K562 (cell line): ENCODE results near the gene SH2B2. TPM values are rescaled to one million over a fixed set of nuclear protein-coding genes. Genes with fewer than 3 reads are reported as not detected.

Source experiments
- ATAC-seq: fragments of 200-7000 bp; cut with Tn5 transposase; 3 replicates; pipeline ENCODE4 v1.9.1; 2020; ENCODE audit warnings: moderate library complexity
- BruUV-seq: library from RNA; stranded (reverse); fragments of 400-500 nt; replicated peaks from 2 replicates; lab custom pipeline; 2021; lab: Mats Ljungman, UMichigan
- CTCF ChIA-PET: fragments of 300-600 bp; formaldehyde crosslinking; extraction: SDS; loops from one replicate; lab custom pipeline; 2021; ENCODE audit warnings: low intra/inter-chr PET ratio; lab: Yijun Ruan, JAX
- POLR2A ChIA-PET: fragments of 300-600, 350-650 bp; sonication (Branson Sonifier 250); formaldehyde crosslinking; extraction: SDS; loops from one replicate; lab custom pipeline; 2021; ENCODE audit warnings: antibody characterized with exemption, inconsistent platforms; lab: Yijun Ruan, JAX
- DNase-seq, 4 experiments: peaks; one replicate each; pipeline versions ENCODE4 v3.0.0 to v3.0.0-alpha.2; 2011 to 2018; ENCODE audit warnings: low spot score in 3 of 4, mixed read lengths in 3 of 4; ENCODE audit errors: extremely low read depth in 1 of 4
- FAIRE-seq: peaks from 2 replicates; lab custom pipeline; 2011; peaks lifted over from hg19 to GRCh38; lab: Jason Lieb, UNC
- H2AFZ ChIP-seq: 2 replicates; pipeline ENCODE4 v1.6.0; 2011; ENCODE audit warnings: low read depth, low read length, control low read depth, inconsistent platforms
- H3K27ac ChIP-seq: fragments of 200-600 bp; 3 replicates; pipeline ENCODE4 v1.8.0; 2011; ENCODE audit warnings: low read depth, mild to moderate bottlenecking, control low read depth, inconsistent platforms, low read length, moderate library complexity, mixed read lengths; ENCODE audit errors: extremely low read depth
- H3K27me3 ChIP-seq, 2 experiments: fragments of 300-600 bp in 1 of 2; 2 replicates in 1 of 2; 3 replicates in 1 of 2; pipeline versions ENCODE4 v1.6.0 to v1.8.0; 2011; ENCODE audit warnings: inconsistent platforms in 2 of 2, low read length in 2 of 2, mild to moderate bottlenecking in 1 of 2, mixed read lengths in 1 of 2, moderate library complexity in 1 of 2; ENCODE audit not compliant: control insufficient read depth in 2 of 2, insufficient read depth in 2 of 2
- H3K36me3 ChIP-seq: fragments of 300-600 bp; 3 replicates; pipeline ENCODE4 v1.8.0; 2011; ENCODE audit warnings: mild to moderate bottlenecking, low read length, inconsistent platforms; ENCODE audit not compliant: control insufficient read depth, insufficient read depth
- H3K4me1 ChIP-seq, 2 experiments: fragments of 200-600 bp in 1 of 2; replicated peaks in 1 of 2; 2 replicates in 1 of 2; 3 replicates in 1 of 2; pipeline versions ENCODE4 v1.5.1 to v1.8.0; 2011; ENCODE audit warnings: inconsistent platforms in 2 of 2, low read length in 2 of 2, mild to moderate bottlenecking in 1 of 2, mixed read lengths in 1 of 2, moderate library complexity in 1 of 2; ENCODE audit not compliant: control insufficient read depth in 2 of 2, insufficient read depth in 2 of 2
- H3K4me2 ChIP-seq: 2 replicates; pipeline ENCODE4 v1.6.1; 2011; ENCODE audit warnings: low read length, control low read depth, inconsistent platforms, mixed read lengths; ENCODE audit not compliant: insufficient read depth
- H3K4me3 ChIP-seq: fragments of 200-600 bp; sonication (generic), shearing (Covaris generic); 2 replicates; pipeline ENCODE4 v1.5.1; 2016; ENCODE audit warnings: control low read depth, inconsistent platforms
- H3K79me2 ChIP-seq: fragments of 200-600 bp; 3 replicates; pipeline ENCODE4 v1.8.0; 2011; ENCODE audit warnings: low read length, inconsistent platforms; ENCODE audit not compliant: control insufficient read depth, insufficient read depth
- H3K9ac ChIP-seq, 2 experiments: 2 replicates each; pipeline versions ENCODE4 v1.6.0 to v1.6.1; 2011; ENCODE audit warnings: low read depth in 2 of 2, low read length in 2 of 2, control low read depth in 1 of 2, inconsistent platforms in 1 of 2, mild to moderate bottlenecking in 1 of 2, mixed read lengths in 1 of 2; ENCODE audit not compliant: insufficient read depth in 1 of 2
- H3K9me1 ChIP-seq: one replicate; pipeline ENCODE4 v1.6.0; 2011; ENCODE audit warnings: inconsistent platforms, mild to moderate bottlenecking, low read length, moderate library complexity; ENCODE audit not compliant: control insufficient read depth, insufficient read depth
- H3K9me3 ChIP-seq: replicated peaks from 2 replicates; pipeline ENCODE4 v1.5.1; 2011; ENCODE audit warnings: low read depth, low read length, inconsistent platforms; ENCODE audit not compliant: control insufficient read depth, insufficient read depth
- H4K20me1 ChIP-seq: replicated peaks from 2 replicates; pipeline ENCODE4 v1.6.1; 2011; ENCODE audit warnings: low read length, inconsistent platforms, mixed read lengths; ENCODE audit not compliant: control insufficient read depth, insufficient read depth
- CBFB ChIP-seq: sonication (generic); formaldehyde crosslinking; IDR thresholded peaks from 2 replicates; pipeline ENCODE4 v1.4.0; 2020; ENCODE audit warnings: mild to moderate bottlenecking, missing genetic modification reagents
- CBX5 ChIP-seq: IDR thresholded peaks from 2 replicates; pipeline ENCODE4 v1.6.1; 2014; ENCODE audit warnings: low read depth, borderline replicate concordance
- GMEB1 ChIP-seq: fragments of 250-450 bp; sonication (Bioruptor Pico); IDR thresholded peaks from 2 replicates; pipeline ENCODE4 v1.4.0; 2020; ENCODE audit warnings: mild to moderate bottlenecking
- ID3 ChIP-seq, 2 experiments: fragments of 250-450 bp in 1 of 2; fragments of 450-650 bp in 1 of 2; sonication (Bioruptor Pico) in 1 of 2; IDR thresholded peaks; 2 replicates each; pipeline versions ENCODE4 v1.6.1 to v1.8.0; 2016 to 2021; ENCODE audit warnings: mild to moderate bottlenecking in 2 of 2, moderate library complexity in 2 of 2, missing compliant biosample characterization in 1 of 2, missing genetic modification characterization in 1 of 2
- JUNB ChIP-seq: fragments of 450-650 bp; formaldehyde crosslinking; conservative IDR thresholded peaks from 2 replicates; pipeline ENCODE4 v1.4.0; 2020; ENCODE audit warnings: mild to moderate bottlenecking
- KDM1A ChIP-seq, 2 experiments: fragments of 450-650 bp; IDR thresholded peaks; 2 replicates each; pipeline ENCODE4 v1.6.1; 2016; ENCODE audit warnings: mild to moderate bottlenecking in 2 of 2
- MAX ChIP-seq: sonication (generic); formaldehyde crosslinking; IDR thresholded peaks from 2 replicates; pipeline ENCODE4 v1.9.0; 2022; ENCODE audit warnings: mild to moderate bottlenecking, missing genetic modification reagents
- PHF20 ChIP-seq: fragments of 450-650 bp; IDR thresholded peaks from 2 replicates; pipeline ENCODE4 v1.6.1; 2018; ENCODE audit not compliant: partially characterized antibody
- PHTF2 ChIP-seq: fragments of 250-450 bp; sonication (Bioruptor Pico); IDR thresholded peaks from 2 replicates; pipeline ENCODE4 v1.5.0; 2021; ENCODE audit warnings: mild to moderate bottlenecking
- SAFB2 ChIP-seq: fragments of 200-400 bp; formaldehyde crosslinking; IDR thresholded peaks from 2 replicates; pipeline ENCODE4 v1.6.1; 2018; ENCODE audit warnings: borderline replicate concordance, low read length, low read depth, moderate library complexity; ENCODE audit not compliant: severe bottlenecking
- SLC30A9 ChIP-seq: fragments of 250-450 bp; sonication (Bioruptor Pico); IDR thresholded peaks from 2 replicates; pipeline ENCODE4 v1.8.0; 2022; ENCODE audit warnings: mild to moderate bottlenecking, moderate library complexity
- SRSF7 ChIP-seq: fragments of 200-400 bp; formaldehyde crosslinking; optimal IDR thresholded peaks from 2 replicates; pipeline ENCODE3; 2017; ENCODE audit warnings: mild to moderate bottlenecking, low read depth, low read length
- ZBTB8A ChIP-seq: fragments of 450-650 bp; IDR thresholded peaks from 2 replicates; pipeline ENCODE4 v1.6.1; 2018; ENCODE audit warnings: mild to moderate bottlenecking, moderate library complexity; ENCODE audit not compliant: partially characterized antibody
- ZNF217 ChIP-seq: sonication (generic); formaldehyde crosslinking; IDR thresholded peaks from 2 replicates; pipeline ENCODE4 v1.8.0; 2022; ENCODE audit warnings: mild to moderate bottlenecking, missing genetic modification reagents
- WGBS: fragments of 100-300 bp; shearing (Covaris generic); methylation state at CpG from one replicate; pipeline ENCODE4 v1.1.6; 2016; ENCODE audit warnings: low coverage, mixed read lengths; ENCODE audit not compliant: insufficient coverage; ENCODE audit errors: missing lambda C conversion rate; 5-methylcytosine and 5-hydroxymethylcytosine counted together
- in situ Hi-C: fragments of 300-500 bp; cut with MboI; formaldehyde crosslinking; loops from 4 replicates; pipeline ENCODE4 v1.15.0; 2018; ENCODE audit warnings: inconsistent platforms, mixed read lengths
- intact Hi-C: fragments of 100-400 bp; cut with micrococcal nuclease; formaldehyde crosslinking; loops from 2 replicates; pipeline ENCODE4 v1.14.2; 2022
- polyA plus RNA-seq, 8 experiments: library from polyadenylated mRNA; depleted of rRNA in 4 of 8; stranded (reverse) in 5 of 8; unstranded in 3 of 8; fragments of >200 nt; fragmentation: Nextera tagmentation in 2 of 8; fragmentation: Illumina TruSeq in 1 of 8; extraction: Ambion mirVana in 2 of 8; extraction: Trizol in 1 of 8; gene quantifications; 2 replicates each; pipeline versions ENCODE4 v1.2.1 to v1.2.3, GENCODE V29; 2011 to 2014; ENCODE audit warnings: inconsistent platforms in 1 of 8, missing spikeins in 1 of 8
- total RNA-seq, 7 experiments: library from RNA; depleted of rRNA in 6 of 7; stranded (reverse); fragments of >200 nt in 6 of 7; fragmentation: Illumina TruSeq in 2 of 7; extraction: Trizol in 2 of 7; gene quantifications; 2 replicates each; pipeline versions ENCODE4 v1.2.1 to v1.2.3, GENCODE V29; 2011 to 2021; ENCODE audit warnings: low replicate concordance in 1 of 7

The SH2B2 gene
- total and polyA plus RNA-seq, 9 of the 15 experiments (the other 6 are each of a cell fraction or from before 2014, with no cell fraction given), result 0.03 to 0.89 (median 0.07) TPM; not detected in 4

GRCh38 chr7:102320601-102321350, 34.1 kb downstream of the SH2B2 start:
- Histone ChIP-seq H3K4me1 (peaks cover 0 to 28% of the 10 kb centered on the region in 2 experiments; a peak in 3 of 5 replicates), H3K9ac (peak overlapping the region in 1 of 2 experiments; percentile 55; a peak in 1 of 4 replicates), H3K4me3 (no peak overlapping the region), H3K9me1 (no peaks in the 10 kb centered on the region), H3K27me3 (peaks cover 45 to 73% of the 10 kb centered on the region in 2 experiments), H3K36me3 (no peaks in the 10 kb centered on the region), H3K79me2 (no peaks in the 10 kb centered on the region), H3K27ac (no peak overlapping the region), H3K4me2 (no peak overlapping the region), H2AFZ (no peak overlapping the region), H4K20me1 (0 out of 2 replicates have a peak, but pooled peaks cover 10% of the 10 kb centered on the region), H3K9me3 (no peaks in the 10 kb centered on the region)
- no peak for ATAC-seq
- ChIA-PET CTCF (no interaction called here), POLR2A (no interaction called here)
- DNase-seq, result peak in 1 of 4 experiments; percentile 12
- in situ Hi-C loops (loop anchor here (5.0 to 25.0 kb wide), 2 partner anchors 33 to 342 kb away; partner anchors contain the start of genes POLR2J2, SH2B2 and SPDYE2B), intact Hi-C loops (loop anchor here (5.0 kb wide), 1 partner anchor 72 kb away; no protein-coding TSS in a partner anchor)
- BruUV-seq, result no TSS peak
- 45% methylated on average over 25 of the region's 37 CpGs for WGBS
- TF ChIP-seq SLC30A9 (CRISPR knock-in tag) (no peak), PHTF2 (CRISPR knock-in tag) (no peak), SAFB2 (no peak), GMEB1 (CRISPR knock-in tag) (no peak), JUNB (no peak), KDM1A (IDR thresholded peaks at IDR 0.05) (peak in 1 of 2 experiments; percentile 96; a peak in 2 of 4 replicates), PHF20 (peak; percentile 20), CBX5 (no peak), MAX (CRISPR knock-in tag) (peak; percentile 42; the same call in 1 of the 2 replicates), SRSF7 (no peak), CBFB (peak; percentile 38; the same call in 1 of the 2 replicates), ZNF217 (CRISPR knock-in tag) (no peak), ID3 (CRISPR knock-in tag; IDR thresholded peaks at IDR 0.05) (no peak), ID3 (tag; IDR thresholded peaks at IDR 0.05) (no peak), ZBTB8A (no peak)
- no peak for FAIRE-seq
